Prostate gland (tissue), 2 donors: ENCODE data around the gene NPLOC4. TPM values are rescaled to one million over a fixed set of nuclear protein-coding genes. Genes with fewer than 3 reads are reported as not detected.

ENCODE experiments used
- DNase-seq: peaks from one replicate; pipeline ENCODE4 v3.0.0-alpha.2; 2019; ENCODE audit warnings: low spot score
- H3K27ac ChIP-seq, 2 donors: fragments of 200-600 bp; sonication (generic); 2 replicates each; pipeline ENCODE4 v1.5.1; 2017 to 2019
- H3K27me3 ChIP-seq: fragments of 200-600 bp; sonication (generic); replicated peaks from 2 replicates; pipeline ENCODE4 v1.5.1; 2019; ENCODE audit not compliant: insufficient read depth
- H3K36me3 ChIP-seq, 2 donors: fragments of 200-600 bp; sonication (generic); 1 replicate in 1 of 2; 2 replicates in 1 of 2; pipeline versions ENCODE4 v1.5.1 to v1.8.1; 2017 to 2019
- H3K4me1 ChIP-seq: fragments of 200-600 bp; sonication (generic); replicated peaks from 2 replicates; pipeline ENCODE4 v1.5.1; 2019
- H3K4me3 ChIP-seq, 2 donors: fragments of 200-600 bp; sonication (generic); 2 replicates each; pipeline ENCODE4 v1.5.1; 2017 to 2019
- H3K9me3 ChIP-seq: fragments of 200-600 bp; sonication (generic); 2 replicates; pipeline ENCODE4 v1.5.1; 2017
- POLR2A ChIP-seq: fragments of 450-650 bp; IDR thresholded peaks from one replicate; pipeline ENCODE4 v1.6.1; 2016; ENCODE audit warnings: antibody characterized with exemption, mild to moderate bottlenecking
- POLR2AphosphoS5 ChIP-seq: sonication (generic); formaldehyde crosslinking; IDR thresholded peaks from one replicate; pipeline ENCODE4 v1.6.1; 2017; ENCODE audit warnings: antibody characterized with exemption
- WGBS: methylation state at CpG from one replicate; pipeline ENCODE4 v1.1.5; 2018; 5-methylcytosine and 5-hydroxymethylcytosine counted together
- intact Hi-C: fragments of 100-400 bp; cut with DNase I; formaldehyde crosslinking; loops from one replicate; pipeline ENCODE4 v1.14.2; 2022
- total RNA-seq, 2 donors: library from RNA; depleted of rRNA; stranded (reverse); fragments of >200 nt; gene quantifications; one replicate each; pipeline ENCODE4 v1.1.0, GENCODE V29; 2016
- TF ChIP-seq, protein P1 (sequence below), 4 experiments: fragments of 200-600 bp in 2 of 4; fragments of 450-650 bp in 2 of 4; sonication (generic) in 2 of 4; IDR thresholded peaks; 1 replicate in 3 of 4; 2 replicates in 1 of 4; pipeline ENCODE4 v1.5.1; 2016 to 2019; ENCODE audit warnings: antibody characterized with exemption in 4 of 4, mild to moderate bottlenecking in 2 of 4, moderate library complexity in 2 of 4

The NPLOC4 gene
- total RNA-seq, 2 donors from 2014 or later: 40.1 to 84.8 TPM

DNA sequence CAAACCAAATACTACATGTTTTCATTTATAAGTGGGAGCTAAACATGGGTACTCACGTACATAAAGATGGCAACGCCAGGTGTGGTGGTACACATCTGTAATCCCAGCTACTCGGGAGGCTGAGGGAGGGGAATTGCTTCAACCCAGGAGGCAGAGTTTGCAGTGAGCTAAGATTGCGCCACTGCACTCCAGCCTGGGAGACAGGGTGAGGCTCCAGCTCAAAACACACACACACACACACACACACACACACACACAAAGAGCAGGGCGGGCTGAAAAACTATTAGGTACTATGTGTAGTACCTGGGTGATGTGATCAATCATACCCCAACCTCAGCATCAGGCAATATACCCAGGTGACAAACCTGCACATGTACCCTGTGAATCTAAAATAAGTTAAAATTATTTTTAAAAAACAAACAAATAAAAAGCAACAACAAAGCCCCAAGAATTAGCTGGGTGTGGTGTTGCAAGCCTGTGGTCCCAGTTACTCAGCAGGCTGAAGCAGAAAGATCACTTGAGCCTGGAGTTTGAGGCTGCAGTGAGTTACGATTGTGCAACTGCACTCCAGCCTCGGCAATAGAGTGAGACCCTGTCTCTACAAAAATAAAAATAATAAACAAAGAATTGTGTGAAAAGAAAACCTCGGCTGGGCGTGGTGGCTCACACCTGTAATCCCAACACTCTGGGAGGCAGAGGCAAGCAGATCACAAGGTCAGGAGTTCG is 72.9 kb downstream of the NPLOC4 start:
- no peaks in the 10 kb centered on the region for H3K36me3 ChIP-seq
- peaks cover 20% of the 10 kb centered on the region for H3K4me1 ChIP-seq
- intact Hi-C loops: no loop called here
- H3K27ac ChIP-seq: no peak overlapping the region
- no peaks in the 10 kb centered on the region for H3K9me3 ChIP-seq
- no peak for DNase-seq
- WGBS: 85% methylated on average over 10 of the region's 10 CpGs
- no peak overlapping the region for H3K4me3 ChIP-seq
- no peaks in the 10 kb centered on the region for H3K27me3 ChIP-seq
- TF ChIP-seq POLR2A: no peak
- no peak for TF ChIP-seq POLR2AphosphoS5

DNA sequence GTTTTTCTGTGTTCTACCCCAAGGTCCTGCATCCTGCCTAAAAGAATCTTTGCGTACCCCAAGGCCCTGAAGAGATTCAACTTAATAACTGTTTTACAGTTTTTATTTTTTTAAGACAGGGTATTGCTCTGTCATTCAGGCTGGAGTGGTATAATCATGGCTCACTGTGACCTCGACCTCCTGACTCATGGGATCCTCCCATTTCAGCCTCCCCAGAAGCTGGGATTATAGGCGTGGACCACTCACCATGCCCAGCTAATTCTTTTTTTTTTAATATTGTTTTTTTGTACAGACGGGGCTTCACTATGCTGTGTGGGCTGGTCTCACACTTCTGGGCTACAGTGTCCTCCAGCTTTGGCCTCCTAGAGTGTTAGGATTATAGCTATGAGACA is 75.4 kb downstream of the NPLOC4 start:
- no peaks in the 10 kb centered on the region for H3K36me3 ChIP-seq
- intact Hi-C loops: no loop called here
- 89% methylated on average over 4 of the region's 4 CpGs for WGBS

DNA sequence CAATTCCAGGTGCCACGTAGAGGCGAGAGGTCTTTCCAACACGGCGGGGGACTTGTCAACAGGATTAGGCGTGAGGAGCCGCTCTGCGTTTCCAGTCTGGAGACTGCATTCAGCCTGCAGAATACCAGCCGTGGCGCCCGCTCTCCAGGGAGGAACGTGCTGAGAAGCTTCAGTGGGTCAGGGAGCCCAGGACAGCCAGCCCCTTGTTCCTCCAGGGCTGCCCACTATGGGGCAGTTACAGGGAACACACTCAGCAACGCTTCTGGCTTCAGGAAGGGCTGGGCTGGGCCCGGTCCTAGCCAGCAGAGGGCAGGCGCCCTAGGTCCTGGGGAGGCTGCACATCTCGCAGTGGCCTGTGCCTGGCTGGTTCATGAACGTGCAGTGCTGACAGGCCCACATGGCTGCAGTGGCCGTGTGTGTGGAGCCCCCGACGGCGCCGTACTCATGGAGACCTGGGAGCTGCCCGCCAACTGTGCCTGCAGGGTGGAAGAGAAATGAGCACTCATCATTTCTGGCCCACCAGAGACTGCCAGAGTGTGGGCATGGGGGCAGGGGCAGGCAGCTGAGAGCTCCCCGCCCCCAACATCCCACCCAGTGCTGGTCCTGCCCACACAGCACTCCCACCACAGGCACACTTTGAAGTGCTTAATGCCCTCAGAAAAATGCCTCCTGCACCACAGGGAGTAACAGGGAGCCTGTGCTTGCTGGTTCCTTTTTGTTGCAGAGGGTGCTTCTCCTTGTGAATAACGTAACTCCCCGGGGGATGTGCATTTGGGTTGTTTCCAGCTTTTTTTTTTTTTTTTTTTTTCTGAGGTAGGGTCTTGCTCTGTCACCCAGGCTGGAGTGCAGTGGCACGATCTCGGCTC is 77.7 kb downstream of the NPLOC4 start:
- Histone ChIP-seq H3K4me3 (no peak overlapping the region), H3K27me3 (no peaks in the 10 kb centered on the region), H3K4me1 (no peaks in the 10 kb centered on the region), H3K27ac (no peak overlapping the region), H3K9me3 (no peaks in the 10 kb centered on the region), H3K36me3 (no peaks in the 10 kb centered on the region)
- intact Hi-C loops: no loop called here
- WGBS: 76% methylated on average over 23 of the region's 27 CpGs
- no peak for DNase-seq
- no peak for TF ChIP-seq POLR2A
- TF ChIP-seq POLR2AphosphoS5: no peak
- TF ChIP-seq, protein P1, sequence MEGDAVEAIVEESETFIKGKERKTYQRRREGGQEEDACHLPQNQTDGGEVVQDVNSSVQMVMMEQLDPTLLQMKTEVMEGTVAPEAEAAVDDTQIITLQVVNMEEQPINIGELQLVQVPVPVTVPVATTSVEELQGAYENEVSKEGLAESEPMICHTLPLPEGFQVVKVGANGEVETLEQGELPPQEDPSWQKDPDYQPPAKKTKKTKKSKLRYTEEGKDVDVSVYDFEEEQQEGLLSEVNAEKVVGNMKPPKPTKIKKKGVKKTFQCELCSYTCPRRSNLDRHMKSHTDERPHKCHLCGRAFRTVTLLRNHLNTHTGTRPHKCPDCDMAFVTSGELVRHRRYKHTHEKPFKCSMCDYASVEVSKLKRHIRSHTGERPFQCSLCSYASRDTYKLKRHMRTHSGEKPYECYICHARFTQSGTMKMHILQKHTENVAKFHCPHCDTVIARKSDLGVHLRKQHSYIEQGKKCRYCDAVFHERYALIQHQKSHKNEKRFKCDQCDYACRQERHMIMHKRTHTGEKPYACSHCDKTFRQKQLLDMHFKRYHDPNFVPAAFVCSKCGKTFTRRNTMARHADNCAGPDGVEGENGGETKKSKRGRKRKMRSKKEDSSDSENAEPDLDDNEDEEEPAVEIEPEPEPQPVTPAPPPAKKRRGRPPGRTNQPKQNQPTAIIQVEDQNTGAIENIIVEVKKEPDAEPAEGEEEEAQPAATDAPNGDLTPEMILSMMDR (IDR thresholded peaks at IDR 0.05): peak in 1 of 4 experiments; percentile 8

More for the DNA sequence above, 75.4 kb downstream of the NPLOC4 start:
- Histone ChIP-seq H3K27ac (no peak overlapping the region), H3K9me3 (no peaks in the 10 kb centered on the region), H3K4me1 (peaks cover 9% of the 10 kb centered on the region), H3K27me3 (no peaks in the 10 kb centered on the region), H3K4me3 (no peak overlapping the region)
- no peak for TF ChIP-seq POLR2AphosphoS5
- no peak for TF ChIP-seq POLR2A
- TF ChIP-seq, protein P1 (IDR thresholded peaks at IDR 0.05): no peak
- DNase-seq: no peak

DNA sequence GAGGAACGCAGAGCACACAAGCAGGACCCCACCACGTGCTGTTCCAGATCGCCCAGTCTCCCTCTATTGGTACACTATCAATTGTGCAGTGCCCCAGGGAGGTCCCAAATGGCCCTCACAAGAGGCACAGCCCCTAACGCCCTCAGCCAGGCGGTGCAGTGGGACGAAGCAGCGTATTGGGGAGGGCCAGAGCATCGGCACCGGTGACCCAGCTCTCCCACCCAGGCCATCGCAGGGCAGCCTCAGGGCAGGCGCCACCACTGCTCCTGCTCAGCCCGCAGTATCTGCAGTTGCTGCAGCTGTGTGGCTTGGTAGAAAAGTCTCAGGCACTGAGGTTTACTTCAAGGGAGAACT is 78.8 kb downstream of the NPLOC4 start:
- intact Hi-C loops: no loop called here
- no peak overlapping the region for H3K27ac ChIP-seq
- DNase-seq: no peak
- 86% methylated on average over 12 of the region's 12 CpGs for WGBS
- H3K4me1 ChIP-seq: peaks cover 4% of the 10 kb centered on the region
- H3K36me3 ChIP-seq: no peaks in the 10 kb centered on the region
- H3K4me3 ChIP-seq: no peak overlapping the region
- H3K9me3 ChIP-seq: no peaks in the 10 kb centered on the region
- TF ChIP-seq POLR2A (no peak), POLR2AphosphoS5 (no peak)
- TF ChIP-seq, protein P1 (IDR thresholded peaks at IDR 0.05): no peak
- no peaks in the 10 kb centered on the region for H3K27me3 ChIP-seq

DNA sequence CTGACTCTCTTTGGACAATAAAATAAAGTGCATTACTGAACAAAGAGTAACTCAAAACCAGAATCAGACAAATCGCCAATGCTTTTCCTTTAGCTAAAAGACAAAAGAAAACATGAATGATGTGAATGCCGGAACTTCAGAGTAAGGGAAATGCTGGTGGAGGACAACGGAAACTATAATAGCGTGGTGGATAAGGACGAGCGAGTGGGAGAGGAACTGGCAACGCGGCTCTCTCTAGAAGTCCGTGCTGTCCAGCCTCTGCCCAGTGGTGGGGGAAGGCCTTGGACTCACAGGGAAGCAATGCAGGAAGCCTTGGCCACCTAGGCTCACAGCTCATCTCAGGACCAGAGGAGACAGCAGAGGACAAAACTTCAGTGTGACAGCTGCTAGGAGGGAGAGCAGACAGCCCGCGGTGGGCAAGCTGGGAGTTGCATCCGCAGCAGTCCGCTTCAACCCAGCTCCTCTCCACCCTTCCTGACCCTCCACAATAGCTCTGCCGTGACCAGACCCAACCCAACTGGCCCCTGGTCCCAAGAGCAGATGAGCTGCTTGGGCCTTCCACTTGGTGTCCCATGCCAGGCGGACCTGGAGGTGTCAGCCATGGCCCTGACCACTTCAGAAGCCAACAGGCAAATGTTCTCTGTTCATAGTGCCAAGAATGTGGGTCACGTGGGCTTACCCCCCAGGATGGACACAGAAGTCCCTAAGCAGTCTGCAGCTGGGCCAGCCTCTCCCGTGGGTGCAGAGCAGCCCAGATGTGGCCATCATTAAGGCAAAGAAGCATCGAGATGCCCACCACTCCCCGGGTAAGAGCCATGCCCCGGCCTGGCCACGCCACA is 79.4 kb downstream of the NPLOC4 start:
- intact Hi-C loops: no loop called here
- no peaks in the 10 kb centered on the region for H3K9me3 ChIP-seq
- no peak for DNase-seq
- no peak for TF ChIP-seq POLR2AphosphoS5
- TF ChIP-seq POLR2A: no peak
- TF ChIP-seq, protein P1 (IDR thresholded peaks at IDR 0.05): no peak
- peaks cover 4% of the 10 kb centered on the region for H3K4me1 ChIP-seq
- H3K27me3 ChIP-seq: no peaks in the 10 kb centered on the region
- H3K36me3 ChIP-seq: no peaks in the 10 kb centered on the region
- 88% methylated on average over 21 of the region's 21 CpGs for WGBS
- no peak overlapping the region for H3K27ac ChIP-seq
- H3K4me3 ChIP-seq: no peak overlapping the region
